ENCODE data around the gene SLC6A6. TPM values are rescaled to one million over a fixed set of nuclear protein-coding genes. Genes with fewer than 3 reads are reported as not detected.
"Not testable (repeated sequence)": the region's sequence is repeated elsewhere in the genome, so short reads cannot be mapped to it uniquely, and the experiment has no call there.

Gene SLC6A6
- total RNA-seq, 1 donor from 2014 or later: 79.9 TPM

- no peak for DNase-seq (ENCODE audit: low read depth)
These were observed 102.8 kb downstream of the SLC6A6 start for GRCh38 chr3:14505001-14505802.

DNA sequence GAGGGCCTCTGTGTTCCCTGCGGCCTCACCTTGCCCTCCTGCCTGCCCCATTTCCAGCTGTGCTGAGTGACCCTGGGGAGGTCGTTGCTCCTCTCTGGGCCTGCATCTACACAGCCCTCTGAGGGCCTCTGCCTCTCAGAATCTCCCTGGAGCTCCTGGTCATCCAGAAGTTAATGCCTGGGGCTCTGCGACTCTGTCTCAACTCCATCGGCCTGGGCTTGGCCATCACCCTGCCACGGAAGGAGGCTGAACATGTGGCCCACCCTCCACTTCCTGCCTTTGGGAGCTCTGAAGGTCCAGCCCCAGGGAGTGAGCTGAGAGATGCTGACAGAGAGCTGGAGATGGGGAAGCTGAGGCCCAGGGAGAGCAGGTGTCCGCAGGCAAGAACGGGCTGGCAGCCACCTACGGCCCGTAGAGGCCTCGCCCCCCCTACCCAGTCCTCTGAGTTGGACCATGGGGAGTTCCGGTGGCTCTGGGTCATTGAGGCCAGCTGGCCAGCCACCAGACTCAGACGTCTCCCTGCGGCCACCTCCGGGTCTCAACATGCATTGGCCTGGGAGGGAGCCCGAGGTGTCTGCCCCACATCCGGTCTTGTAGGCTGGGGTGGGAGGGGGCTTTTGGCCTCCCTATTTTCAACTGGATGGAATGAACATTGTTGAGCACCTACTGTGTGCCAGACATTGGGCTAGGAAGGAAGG lies 103.5 kb downstream of the SLC6A6 start:
- no peak for DNase-seq (ENCODE audit: low read depth)

DNA sequence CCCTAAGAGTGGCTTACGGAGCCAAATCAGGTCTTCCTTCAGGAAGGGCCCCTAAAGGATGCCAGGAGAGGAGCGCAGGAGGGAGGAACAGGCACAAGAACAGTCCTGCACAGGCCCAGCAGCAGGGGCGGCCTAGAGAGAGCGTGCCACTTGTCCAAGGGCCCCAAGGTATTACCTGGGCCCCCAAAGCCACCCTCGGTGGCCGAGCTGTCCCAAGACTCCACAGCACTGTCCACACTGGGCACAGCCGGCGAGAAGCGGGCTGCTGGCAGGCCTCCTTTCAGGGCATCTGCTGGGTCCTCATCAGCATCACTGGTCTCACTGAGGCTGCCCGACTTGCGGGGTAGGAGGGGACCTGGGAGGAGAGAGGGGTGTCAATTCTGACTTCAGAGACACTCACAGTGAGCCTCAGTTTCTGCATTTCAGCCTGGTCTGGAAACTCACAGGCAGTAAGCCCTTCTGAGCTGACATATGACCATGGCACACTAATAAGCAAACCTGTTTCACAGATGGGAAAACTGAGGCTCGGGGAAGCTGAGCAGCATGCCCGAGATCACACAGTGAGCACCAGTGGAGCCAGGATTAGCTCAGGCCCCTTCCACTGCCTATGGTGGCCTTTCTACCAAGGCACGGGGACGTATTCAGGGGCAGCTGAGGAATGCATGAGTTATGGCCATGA lies 104.4 kb downstream of the SLC6A6 start:
- no peak for DNase-seq (ENCODE audit: low read depth)

- DNase-seq (ENCODE audit: low read depth): no peak
These were observed 104.9 kb downstream of the SLC6A6 start for GRCh38 chr3:14507305-14507741.

GRCh38 chr3:14507757-14508504 lies 105.5 kb downstream of the SLC6A6 start:
- no peak for DNase-seq (ENCODE audit: low read depth)

DNA sequence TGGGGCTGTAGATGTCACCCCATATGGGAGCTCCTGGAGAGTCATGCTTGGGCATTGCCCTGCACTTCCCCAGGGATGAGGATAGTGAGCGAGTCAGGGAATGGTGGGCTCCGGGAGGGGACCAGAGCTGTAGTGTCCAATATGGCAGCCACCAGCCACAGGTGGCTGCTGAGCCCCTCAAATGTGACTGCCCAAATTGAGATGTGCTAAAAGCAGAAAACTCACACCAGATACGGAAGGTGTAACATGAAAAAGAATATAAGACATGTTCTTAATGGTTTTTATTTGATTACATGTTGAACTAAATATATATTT lies 106.1 kb downstream of the SLC6A6 start:
- DNase-seq (ENCODE audit: low read depth): no peak

GRCh38 chr3:14508966-14509795 lies 106.8 kb downstream of the SLC6A6 start:
- DNase-seq (ENCODE audit: low read depth): peak; percentile 50

GRCh38 chr3:14509796-14510100 lies 107.3 kb downstream of the SLC6A6 start:
- DNase-seq (ENCODE audit: low read depth): no peak

DNA sequence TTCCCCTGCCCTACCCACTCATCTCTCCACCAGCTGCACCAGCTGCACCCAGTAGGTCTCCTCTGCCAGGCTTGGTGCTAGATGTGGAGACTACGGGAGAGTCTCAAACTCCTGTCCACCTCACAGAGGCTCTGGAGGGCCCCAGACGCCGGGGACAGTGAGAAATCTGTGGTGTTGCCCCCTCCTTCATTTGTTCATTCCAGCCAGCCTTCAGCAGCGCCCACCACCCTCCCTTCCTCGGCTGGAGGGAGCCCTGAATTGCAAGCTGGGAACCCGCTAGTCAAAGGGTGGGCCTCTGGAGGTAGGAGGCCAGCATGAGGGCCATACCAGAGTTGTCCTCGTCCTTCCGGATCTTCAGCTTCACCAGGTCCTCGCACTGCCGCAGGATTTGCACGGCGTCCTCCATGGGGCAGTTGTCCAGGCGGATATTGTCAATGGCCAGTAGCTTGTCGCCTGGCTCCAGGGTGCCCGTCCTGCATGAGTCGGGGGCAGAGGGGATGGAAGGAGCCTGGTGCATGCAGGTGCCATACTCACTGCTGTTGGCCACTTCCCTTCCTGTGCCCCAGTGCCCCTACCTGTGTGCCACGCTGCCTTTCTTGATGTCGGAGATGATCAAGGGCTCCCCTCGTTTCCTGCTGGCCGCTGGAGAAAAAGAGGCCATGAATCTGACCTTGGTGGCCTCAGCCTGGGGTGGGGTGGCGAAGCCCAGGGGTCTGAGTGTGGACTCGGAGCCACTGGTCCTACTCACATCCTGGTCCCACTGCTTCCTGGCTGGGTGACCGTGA lies 108.6 kb downstream of the SLC6A6 start:
- DNase-seq (ENCODE audit: low read depth): no peak

DNA sequence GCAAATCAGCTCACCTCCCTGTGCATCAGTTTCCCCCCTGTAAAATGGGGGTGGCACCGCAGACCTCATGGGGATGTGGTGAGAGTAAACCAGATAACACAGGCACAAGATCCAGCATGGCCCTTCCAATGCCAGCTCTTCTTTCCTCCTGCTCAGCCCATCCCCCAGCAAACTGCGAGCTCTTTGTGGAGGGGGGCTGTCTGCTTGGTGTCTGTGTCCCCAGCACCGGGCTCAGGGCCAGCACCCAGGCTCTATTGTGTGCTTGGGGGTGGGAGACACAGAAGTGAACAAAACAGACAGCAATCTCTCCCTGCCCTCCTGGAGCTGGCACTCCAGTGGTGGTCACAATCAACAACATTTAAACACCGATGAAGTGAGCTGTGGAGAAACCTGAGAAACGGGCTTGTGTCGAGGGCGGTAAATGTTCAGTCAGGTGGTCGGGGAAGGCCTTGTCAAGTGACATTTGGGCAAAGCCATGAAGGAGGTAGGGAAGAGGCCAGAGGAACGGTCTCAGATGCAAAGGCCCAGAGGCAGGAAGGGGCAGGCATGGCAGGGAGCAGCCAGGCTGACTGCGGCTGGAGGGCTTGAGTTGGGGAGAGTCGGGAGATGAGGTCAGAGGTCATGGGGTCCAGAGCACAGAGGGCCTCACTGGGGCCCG lies 109.3 kb downstream of the SLC6A6 start:
- no peak for DNase-seq (ENCODE audit: low read depth)

GRCh38 chr3:14512281-14512941 lies 110.0 kb downstream of the SLC6A6 start:
- no peak for DNase-seq (ENCODE audit: low read depth)

GRCh38 chr3:14512942-14513327 lies 110.5 kb downstream of the SLC6A6 start:
- no peak for DNase-seq (ENCODE audit: low read depth)

- DNase-seq (ENCODE audit: low read depth): no peak
These were observed 111.3 kb downstream of the SLC6A6 start for GRCh38 chr3:14513566-14514322.

DNA sequence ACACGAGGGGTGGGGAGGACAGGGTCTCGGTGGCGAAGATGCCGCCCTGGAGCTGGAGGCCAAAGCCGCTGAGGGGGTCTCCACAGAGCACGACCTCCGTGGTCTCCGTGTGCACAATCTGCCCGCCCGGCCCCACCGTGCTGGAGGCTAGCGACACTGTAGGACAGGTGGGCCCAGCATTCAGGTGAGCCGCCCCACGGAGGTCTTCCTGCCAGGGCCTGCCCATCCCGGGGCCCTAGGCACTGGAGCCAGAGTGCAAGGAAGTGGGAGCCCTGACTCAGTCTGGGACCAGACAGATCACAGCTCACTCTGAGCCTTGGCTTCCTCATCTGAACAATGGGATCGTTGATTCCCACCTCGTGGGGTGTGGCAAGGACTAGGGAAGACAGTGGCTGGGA lies 111.9 kb downstream of the SLC6A6 start:
- no peak for DNase-seq (ENCODE audit: low read depth)

GRCh38 chr3:14515526-14515925 lies 113.1 kb downstream of the SLC6A6 start:
- DNase-seq (ENCODE audit: low read depth): not testable (repeated sequence)

GRCh38 chr3:14516738-14517345 lies 114.4 kb downstream of the SLC6A6 start:
- DNase-seq (ENCODE audit: low read depth): no peak

GRCh38 chr3:14517601-14518431 lies 115.4 kb downstream of the SLC6A6 start:
- no peak for DNase-seq (ENCODE audit: low read depth)

Measured in myocyte (in vitro differentiated cells).